Caco-2 (cell line): Measurements from ENCODE around the gene CUL3. TPM values are rescaled to one million over a fixed set of nuclear protein-coding genes. Genes with fewer than 3 reads are reported as not detected.
"Not testable (repeated sequence)": the region's sequence is repeated elsewhere in the genome, so short reads cannot be mapped to it uniquely, and the experiment has no call there.

ENCODE experiments used
- BruUV-seq: library from RNA; stranded (reverse); fragments of 400-500 nt; replicated peaks from 2 replicates; lab custom pipeline; 2021; lab: Mats Ljungman, UMichigan
- CTCF ChIA-PET: fragments of 300-600 bp; sonication (Branson Sonifier 250); formaldehyde crosslinking; loops from one replicate; lab custom pipeline; 2022; ENCODE audit warnings: antibody characterized with exemption; lab: Charles Lee
- POLR2A ChIA-PET: fragments of 300-600 bp; sonication (Branson Sonifier 250); formaldehyde crosslinking; loops from one replicate; lab custom pipeline; 2022; ENCODE audit warnings: antibody characterized with exemption; lab: Charles Lee
- DNase-seq, 2 experiments: peaks; one replicate each; pipeline versions ENCODE4 v3.0.0 to v3.0.0-alpha.2; 2020 to 2022
- H3K27me3 ChIP-seq: replicated peaks from 2 replicates; pipeline ENCODE4 v1.6.0; 2011; ENCODE audit warnings: low read length; ENCODE audit not compliant: control insufficient read depth, insufficient read depth
- H3K36me3 ChIP-seq: 2 replicates; pipeline ENCODE4 v1.5.1; 2011; ENCODE audit warnings: low read length; ENCODE audit not compliant: control insufficient read depth, insufficient read depth
- H3K4me1 ChIP-seq: fragments of 250-450 bp; sonication (Bioruptor Pico); 2 replicates; pipeline ENCODE4 v1.5.1; 2020; ENCODE audit warnings: mild to moderate bottlenecking
- H3K4me3 ChIP-seq: 2 replicates; pipeline ENCODE4 v1.5.1; 2011; ENCODE audit warnings: low read depth, mild to moderate bottlenecking, control low read depth, low read length
- H3K9me3 ChIP-seq: fragments of 250-450 bp; sonication (Bioruptor Pico); 2 replicates; pipeline ENCODE4 v1.5.1; 2020; ENCODE audit warnings: mild to moderate bottlenecking, moderate library complexity
- H3K27ac Mint-ChIP-seq: one replicate; pipeline ENCODE4 v1.8.0; 2022; ENCODE audit warnings: mixed read lengths; ENCODE audit not compliant: unreplicated experiment
- H3K27me3 Mint-ChIP-seq: one replicate; pipeline ENCODE4 v1.8.0; 2022; ENCODE audit warnings: mixed read lengths; ENCODE audit not compliant: insufficient read depth, unreplicated experiment
- H3K36me3 Mint-ChIP-seq: one replicate; pipeline ENCODE4 v1.8.0; 2022; ENCODE audit warnings: mild to moderate bottlenecking, mixed read lengths; ENCODE audit not compliant: insufficient read depth, unreplicated experiment
- H3K4me1 Mint-ChIP-seq: one replicate; pipeline ENCODE4 v1.8.0; 2022; ENCODE audit warnings: low read depth, mixed read lengths; ENCODE audit not compliant: unreplicated experiment
- H3K4me3 Mint-ChIP-seq: one replicate; pipeline ENCODE4 v1.8.0; 2022; ENCODE audit warnings: mild to moderate bottlenecking, moderate library complexity, mixed read lengths; ENCODE audit not compliant: unreplicated experiment
- H3K9me3 Mint-ChIP-seq: one replicate; pipeline ENCODE4 v1.8.0; 2022; ENCODE audit warnings: mixed read lengths; ENCODE audit not compliant: unreplicated experiment
- CTCF ChIP-seq, 2 experiments: fragments of 200-600 bp in 1 of 2; IDR thresholded peaks; 1 replicate in 1 of 2; 2 replicates in 1 of 2; pipeline versions ENCODE4 v1.5.1 to v1.8.0; 2011 to 2022; ENCODE audit warnings: antibody characterized with exemption in 1 of 2, control low read depth in 1 of 2, inconsistent platforms in 1 of 2, low read depth in 1 of 2, low read length in 1 of 2, mild to moderate bottlenecking in 1 of 2, moderate library complexity in 1 of 2; ENCODE audit not compliant: insufficient read depth in 1 of 2, severe bottlenecking in 1 of 2, unreplicated experiment in 1 of 2
- intact Hi-C: fragments of 100-400 bp; cut with micrococcal nuclease; formaldehyde crosslinking; loops from one replicate; pipeline ENCODE4 v1.10.0; 2022; ENCODE audit not compliant: unreplicated experiment
- total RNA-seq: library from RNA; stranded (reverse); gene quantifications from 2 replicates; pipeline ENCODE4 v1.2.3, GENCODE V29; 2022

Gene CUL3
- total RNA-seq, 1 experiment from 2014 or later: 66.3 TPM

- no peak for DNase-seq
- Mint-ChIP-seq H3K4me3 (peak overlapping the region; percentile 96), H3K36me3 (peaks cover 6% of the 10 kb centered on the region), H3K27ac (peak overlapping the region; percentile 88), H3K27me3 (no peaks in the 10 kb centered on the region), H3K4me1 (no peaks in the 10 kb centered on the region), H3K9me3 (no peaks in the 10 kb centered on the region)
- BruUV-seq: TSS peak; percentile 77
- Histone ChIP-seq H3K9me3 (no peaks in the 10 kb centered on the region), H3K4me1 (no peaks in the 10 kb centered on the region), H3K36me3 (no peaks in the 10 kb centered on the region), H3K4me3 (peak overlapping the region; percentile 64), H3K27me3 (no peaks in the 10 kb centered on the region)
- TF ChIP-seq CTCF (IDR thresholded peaks at IDR 0.05; ENCODE audit: insufficient read depth in 1 of 2, low read depth in 1 of 2, low read length in 1 of 2, severe bottlenecking in 1 of 2, unreplicated experiment in 1 of 2): no peak
- intact Hi-C loops: no loop called here
- ChIA-PET CTCF (interaction anchor here (0.5 kb wide), 1 partner anchor 35 kb away, joined by 3 read pairs; no protein-coding TSS in a partner anchor), POLR2A (interaction anchor here (0.9 kb wide), 1 partner anchor 13 kb away, joined by 4 read pairs; no protein-coding TSS in a partner anchor)
These were observed 1.0 kb upstream of the CUL3 start for GRCh38 chr2:224586127-224586695.

- Histone ChIP-seq H3K27me3 (no peaks in the 10 kb centered on the region), H3K36me3 (no peaks in the 10 kb centered on the region), H3K9me3 (no peaks in the 10 kb centered on the region), H3K4me3 (peak overlapping the region; percentile 72), H3K4me1 (no peaks in the 10 kb centered on the region)
- peak overlapping the region; percentile 88 for H3K27ac Mint-ChIP-seq
- H3K4me1 Mint-ChIP-seq: no peaks in the 10 kb centered on the region
- peak overlapping the region; percentile 96 for H3K4me3 Mint-ChIP-seq
- no peak for TF ChIP-seq CTCF (IDR thresholded peaks at IDR 0.05; ENCODE audit: insufficient read depth in 1 of 2, low read depth in 1 of 2, low read length in 1 of 2, severe bottlenecking in 1 of 2, unreplicated experiment in 1 of 2)
- CTCF ChIA-PET: no interaction called here
- POLR2A ChIA-PET: no interaction called here
- no peaks in the 10 kb centered on the region for H3K9me3 Mint-ChIP-seq
- no peaks in the 10 kb centered on the region for H3K27me3 Mint-ChIP-seq
- BruUV-seq: no TSS peak
- intact Hi-C loops: loop anchor here (2.0 kb wide), 1 partner anchor 100 kb away; no protein-coding TSS in a partner anchor
- peaks cover 10% of the 10 kb centered on the region for H3K36me3 Mint-ChIP-seq
- peak in 1 of 2 experiments; percentile 42 for DNase-seq
These were observed 365 bp downstream of the CUL3 start for GRCh38 chr2:224584785-224585210.

- Mint-ChIP-seq H3K4me1 (no peaks in the 10 kb centered on the region), H3K4me3 (peak overlapping the region; percentile 96), H3K9me3 (no peaks in the 10 kb centered on the region), H3K27ac (peak overlapping the region; percentile 88), H3K36me3 (peaks cover 14% of the 10 kb centered on the region), H3K27me3 (no peaks in the 10 kb centered on the region)
- DNase-seq: peak in 1 of 2 experiments; percentile 6
- POLR2A ChIA-PET: no interaction called here
- H3K27me3 ChIP-seq: no peaks in the 10 kb centered on the region
- no peaks in the 10 kb centered on the region for H3K4me1 ChIP-seq
- intact Hi-C loops: loop anchor here (2.0 kb wide), 1 partner anchor 99 kb away; no protein-coding TSS in a partner anchor
- CTCF ChIA-PET: no interaction called here
- TF ChIP-seq CTCF (IDR thresholded peaks at IDR 0.05; ENCODE audit: insufficient read depth in 1 of 2, low read depth in 1 of 2, low read length in 1 of 2, severe bottlenecking in 1 of 2, unreplicated experiment in 1 of 2): no peak
- no peaks in the 10 kb centered on the region for H3K9me3 ChIP-seq
- no TSS peak for BruUV-seq
- no peaks in the 10 kb centered on the region for H3K36me3 ChIP-seq
- H3K4me3 ChIP-seq: peak overlapping the region; percentile 72
These were observed 915 bp downstream of the CUL3 start for GRCh38 chr2:224584111-224584784.

- H3K4me3 Mint-ChIP-seq: peak overlapping the region; percentile 44
- H3K4me1 ChIP-seq, H3K36me3 ChIP-seq, DNase-seq, CTCF ChIA-PET, H3K9me3 Mint-ChIP-seq, H3K27me3 Mint-ChIP-seq, H3K9me3 ChIP-seq, H3K4me1 Mint-ChIP-seq, intact Hi-C loops, POLR2A ChIA-PET, H3K27ac Mint-ChIP-seq, BruUV-seq, H3K27me3 ChIP-seq: not testable (repeated sequence)
- peaks cover 14% of the 10 kb centered on the region for H3K36me3 Mint-ChIP-seq
- 0 out of 2 replicates have a peak overlapping the region, but pooled peaks have one; percentile 72 for H3K4me3 ChIP-seq
These were observed 2.1 kb downstream of the CUL3 start for GRCh38 chr2:224583033-224583432.
